ENCODE results near the gene USP5. TPM values are rescaled to one million over a fixed set of nuclear protein-coding genes. Genes with fewer than 3 reads are reported as not detected.

Gene USP5
- polyA plus RNA-seq, 1 experiment = 90.0 TPM

- CTCF ChIA-PET = no interaction called here
These were observed 33.3 kb upstream of the USP5 start for GRCh38 chr12:6818645-6819044.

DNA sequence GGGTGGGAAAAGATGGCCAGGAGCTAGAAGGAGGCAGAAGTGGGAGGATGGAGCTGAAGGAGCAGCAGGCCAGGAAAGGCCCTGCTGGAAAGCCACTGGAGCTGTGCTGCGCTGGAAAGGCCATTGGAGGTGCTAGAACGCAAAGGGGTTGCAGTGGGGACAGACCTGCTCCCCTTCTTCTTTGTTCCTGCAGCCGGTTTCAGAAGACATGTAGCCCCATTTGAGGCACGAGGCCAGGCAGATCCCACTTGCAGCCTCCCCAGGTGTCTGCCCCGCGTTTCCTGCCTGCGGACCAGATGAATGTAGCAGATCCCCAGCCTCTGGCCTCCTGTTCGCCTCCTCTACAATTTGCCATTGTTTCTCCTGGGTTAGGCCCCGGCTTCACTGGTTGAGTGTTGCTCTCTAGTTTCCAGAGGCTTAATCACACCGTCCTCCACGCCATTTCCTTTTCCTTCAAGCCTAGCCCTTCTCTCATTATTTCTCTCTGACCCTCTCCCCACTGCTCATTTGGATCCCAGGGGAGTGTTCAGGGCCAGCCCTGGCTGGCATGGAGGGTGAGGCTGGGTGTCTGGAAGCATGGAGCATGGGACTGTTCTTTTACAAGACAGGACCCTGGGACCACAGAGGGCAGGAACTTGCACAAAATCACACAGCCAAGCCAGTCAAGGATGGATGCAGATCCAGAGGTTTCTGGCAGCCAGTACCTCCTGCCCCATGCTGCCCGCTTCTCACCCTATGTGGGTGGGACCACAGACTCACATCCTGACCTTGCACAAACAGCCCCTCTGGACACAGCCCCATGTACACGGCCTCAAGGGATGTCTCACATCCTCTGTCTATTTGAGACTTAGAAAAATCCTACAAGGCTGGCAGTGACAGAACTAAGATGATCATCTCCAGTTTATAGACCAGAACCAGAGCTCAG is 32.6 kb upstream of the USP5 start:
- ChIA-PET POLR2A (no interaction called here), CTCF (interaction anchor here (0.9 to 12.9 kb wide), 2 partner anchors 25 to 66 kb away, joined by 3 to 92 read pairs; partner anchors contain the start of gene MLF2)
- peaks cover 7% of the 10 kb centered on the region for H3K27me3 ChIP-seq (ENCODE audit: control insufficient read depth, insufficient read depth, low read length)

More at GRCh38 chr12:6818645-6819044, 33.3 kb upstream of the USP5 start:
- Histone ChIP-seq H3K36me3 (ENCODE audit: control insufficient read depth, insufficient read depth, low read length) (no peaks in the 10 kb centered on the region), H3K4me3 (ENCODE audit: low read depth, low read length) (no peak overlapping the region), H3K27me3 (ENCODE audit: control insufficient read depth, insufficient read depth, low read length) (peaks cover 9% of the 10 kb centered on the region)
- POLR2A ChIA-PET = no interaction called here
- TF ChIP-seq CTCF (IDR thresholded peaks at IDR 0.05; ENCODE audit: insufficient read depth, low read depth, low read length) = no peak
- DNase-seq (ENCODE audit: low read depth) = no peak

GRCh38 chr12:6820166-6820565 is 31.8 kb upstream of the USP5 start:
- Histone ChIP-seq H3K36me3 (ENCODE audit: control insufficient read depth, insufficient read depth, low read length) (no peaks in the 10 kb centered on the region), H3K4me3 (ENCODE audit: low read depth, low read length) (no peak overlapping the region), H3K27me3 (ENCODE audit: control insufficient read depth, insufficient read depth, low read length) (peaks cover 5% of the 10 kb centered on the region; the same call in 1 of the 2 replicates)
- DNase-seq (ENCODE audit: low read depth) = no peak
- ChIA-PET POLR2A (interaction anchor here (0.6 kb wide), 1 partner anchor 31 kb away, joined by 7 read pairs; the partner anchor contains the start of gene CDCA3), CTCF (interaction anchor here (0.9 to 12.9 kb wide), 3 partner anchors 26 to 67 kb away, joined by 3 to 92 read pairs (median 9); partner anchors contain the start of gene MLF2)
- no peak for TF ChIP-seq CTCF (IDR thresholded peaks at IDR 0.05; ENCODE audit: insufficient read depth, low read depth, low read length)

More for the DNA sequence above, 32.6 kb upstream of the USP5 start:
- no peak for DNase-seq (ENCODE audit: low read depth)
- no peak overlapping the region for H3K4me3 ChIP-seq (ENCODE audit: low read depth, low read length)
- no peaks in the 10 kb centered on the region for H3K36me3 ChIP-seq (ENCODE audit: control insufficient read depth, insufficient read depth, low read length)
- no peak for TF ChIP-seq CTCF (IDR thresholded peaks at IDR 0.05; ENCODE audit: insufficient read depth, low read depth, low read length)

DNA sequence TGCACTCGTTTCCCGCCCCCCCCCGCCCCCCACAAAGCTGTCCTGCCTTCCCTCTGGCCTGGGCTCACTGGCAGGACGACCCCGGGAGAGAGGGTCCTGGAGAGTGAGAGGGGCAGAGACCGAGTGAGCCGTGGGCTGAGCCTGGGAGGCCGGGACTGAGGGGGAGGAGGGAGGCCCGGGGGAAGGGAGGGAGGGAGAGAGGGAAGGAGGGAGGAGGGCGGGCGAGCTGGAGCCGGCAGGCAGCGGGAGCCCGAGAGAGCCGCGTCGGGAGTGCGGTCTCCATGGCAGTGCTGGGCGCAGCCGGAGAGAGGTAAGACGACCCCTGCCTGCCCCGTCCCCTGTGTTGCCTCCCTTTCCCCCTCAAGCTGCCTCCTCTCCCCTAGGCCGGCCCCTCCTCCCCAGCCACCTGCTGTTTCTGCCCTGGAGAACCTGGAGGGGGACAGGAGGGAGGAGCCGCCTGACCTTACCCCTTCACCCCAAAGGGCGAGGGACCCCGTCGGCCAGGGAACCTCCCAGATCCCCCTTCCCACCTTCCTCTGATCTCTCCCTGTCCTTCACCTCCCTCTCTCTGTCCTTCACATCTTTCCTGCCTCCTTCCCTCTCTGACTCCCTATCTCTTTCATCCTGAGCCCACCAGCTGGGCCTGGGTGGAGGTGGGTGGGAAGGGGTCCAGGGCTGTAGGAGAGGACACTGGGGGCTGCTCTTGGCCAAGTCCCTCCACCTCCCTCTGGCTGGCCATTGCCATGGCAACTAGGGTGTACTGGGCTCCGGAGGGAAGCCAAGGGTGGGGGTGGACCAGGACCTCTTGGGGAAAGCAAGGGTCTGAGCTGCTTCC is 30.1 kb upstream of the USP5 start, which contains the start of gene GPR162:
Gene GPR162, plus strand, starts transcription at position 231 of the 835 bp plus-strand sequence. CDS start 2,078 bp downstream, outside the sequence.
- Histone ChIP-seq H3K36me3 (ENCODE audit: control insufficient read depth, insufficient read depth, low read length) (no peaks in the 10 kb centered on the region; the same call in none of the 2 replicates), H3K4me3 (ENCODE audit: low read depth, low read length) (peak within 1 kb of the TSS; percentile 48), H3K27me3 (ENCODE audit: control insufficient read depth, insufficient read depth, low read length) (peaks cover 3% of the 10 kb centered on the region; the same call in 1 of the 2 replicates)
- CTCF ChIA-PET = interaction anchor here (1.0 to 12.9 kb wide), 7 partner anchors 10 to 69 kb away, joined by 3 to 92 read pairs (median 6); partner anchors contain the start of genes MLF2 and PTMS
- no peak for DNase-seq (ENCODE audit: low read depth)
- no peak for TF ChIP-seq CTCF (IDR thresholded peaks at IDR 0.05; ENCODE audit: insufficient read depth, low read depth, low read length)
- POLR2A ChIA-PET = interaction anchor here (0.5 to 0.9 kb wide), 3 partner anchors 9 to 587 kb away, joined by 3 to 8 read pairs (median 4); partner anchors contain the start of gene PTMS

Measured in BJ (cell line).